WTC11 (cell line): ENCODE measurements around the gene PARPBP. TPM values are rescaled to one million over a fixed set of nuclear protein-coding genes. Genes with fewer than 3 reads are reported as not detected.

Source experiments
- ATAC-seq: fragments of 200-7000 bp; cut with Tn5 transposase; 2 replicates; pipeline ENCODE4 v1.10.0; 2021; ENCODE audit warnings: mild to moderate bottlenecking, moderate library complexity
- CTCF ChIA-PET: fragments of 300-600 bp; sonication (Branson Sonifier 250); formaldehyde crosslinking; loops from one replicate; lab custom pipeline; 2021; ENCODE audit warnings: antibody characterized with exemption; lab: Charles Lee
- POLR2A ChIA-PET: fragments of 350-600 bp; sonication (Branson Sonifier 250); formaldehyde crosslinking; loops from one replicate; lab custom pipeline; 2021; ENCODE audit warnings: antibody characterized with exemption; lab: Charles Lee
- DNase-seq: peaks from one replicate; pipeline ENCODE4 v3.0.0; 2021; ENCODE audit warnings: low spot score
- H3K27ac Mint-ChIP-seq: 2 replicates; pipeline ENCODE4 v1.8.0; 2021; ENCODE audit warnings: mixed read lengths
- H3K27me3 Mint-ChIP-seq: 2 replicates; pipeline ENCODE4 v1.8.0; 2021; ENCODE audit warnings: low read depth, mild to moderate bottlenecking, moderate library complexity, mixed read lengths
- H3K36me3 Mint-ChIP-seq: 2 replicates; pipeline ENCODE4 v1.8.0; 2021; ENCODE audit warnings: mixed read lengths
- H3K4me1 Mint-ChIP-seq: 2 replicates; pipeline ENCODE4 v1.8.0; 2022; ENCODE audit warnings: mixed read lengths
- H3K4me3 Mint-ChIP-seq: 2 replicates; pipeline ENCODE4 v1.8.0; 2021; ENCODE audit warnings: mild to moderate bottlenecking, moderate library complexity, mixed read lengths
- H3K9me3 Mint-ChIP-seq: 2 replicates; pipeline ENCODE4 v1.8.0; 2021; ENCODE audit warnings: mixed read lengths
- AR ChIP-seq: fragments of 250-450 bp; sonication (Bioruptor Pico); IDR thresholded peaks from 2 replicates; pipeline ENCODE4 v1.9.0; 2021; ENCODE audit warnings: mild to moderate bottlenecking
- ATF2 ChIP-seq: sonication (generic); formaldehyde crosslinking; IDR thresholded peaks from 2 replicates; pipeline ENCODE4 v1.8.1; 2022; ENCODE audit warnings: low read depth, missing genetic modification reagents, borderline replicate concordance
- CDX4 ChIP-seq: fragments of 250-450 bp; sonication (Bioruptor Pico); IDR thresholded peaks from 2 replicates; pipeline ENCODE4 v1.9.0; 2021; ENCODE audit warnings: moderate library complexity, mild to moderate bottlenecking, inconsistent platforms, borderline replicate concordance
- E2F1 ChIP-seq: sonication (generic); formaldehyde crosslinking; IDR thresholded peaks from 2 replicates; pipeline ENCODE4 v1.8.0; 2022; ENCODE audit warnings: mild to moderate bottlenecking, missing genetic modification reagents
- ELF4 ChIP-seq: sonication (generic); formaldehyde crosslinking; IDR thresholded peaks from 2 replicates; pipeline ENCODE4 v1.8.1; 2022; ENCODE audit warnings: low read depth, mild to moderate bottlenecking, moderate library complexity, missing genetic modification reagents
- ETV6 ChIP-seq: sonication (generic); formaldehyde crosslinking; IDR thresholded peaks from 2 replicates; pipeline ENCODE4 v1.8.1; 2022; ENCODE audit warnings: mild to moderate bottlenecking, missing genetic modification reagents
- GRHL2 ChIP-seq: fragments of 250-450 bp; sonication (Bioruptor Pico); IDR thresholded peaks from 2 replicates; pipeline ENCODE4 v1.8.0; 2022; ENCODE audit warnings: mild to moderate bottlenecking, moderate library complexity; ENCODE audit not compliant: insufficient replicate concordance, severe bottlenecking
- IRF1 ChIP-seq: sonication (generic); formaldehyde crosslinking; IDR thresholded peaks from 2 replicates; pipeline ENCODE4 v1.8.0; 2023; ENCODE audit warnings: missing genetic modification reagents
- JUN ChIP-seq: sonication (generic); formaldehyde crosslinking; IDR thresholded peaks from 2 replicates; pipeline ENCODE4 v1.8.0; 2023; ENCODE audit warnings: mild to moderate bottlenecking, missing genetic modification reagents
- KAT7 ChIP-seq: sonication (generic); formaldehyde crosslinking; IDR thresholded peaks from 2 replicates; pipeline ENCODE4 v1.8.1; 2023; ENCODE audit warnings: missing genetic modification reagents, mild to moderate bottlenecking, borderline replicate concordance
- NFYB ChIP-seq: sonication (generic); formaldehyde crosslinking; conservative IDR thresholded peaks from 2 replicates; pipeline ENCODE4 v1.8.0; 2022; ENCODE audit warnings: low read depth, missing genetic modification reagents
- NR2C2 ChIP-seq: sonication (generic); formaldehyde crosslinking; IDR thresholded peaks from 2 replicates; pipeline ENCODE4 v1.8.0; 2022; ENCODE audit warnings: mild to moderate bottlenecking, missing genetic modification reagents
- OVOL2 ChIP-seq: fragments of 250-450 bp; sonication (Bioruptor Pico); IDR thresholded peaks from 2 replicates; pipeline ENCODE4 v1.9.0; 2021; ENCODE audit warnings: mild to moderate bottlenecking, borderline replicate concordance
- PRRX2 ChIP-seq: fragments of 250-450 bp; sonication (Bioruptor Pico); IDR thresholded peaks from 2 replicates; pipeline ENCODE4 v1.8.0; 2021; ENCODE audit warnings: mild to moderate bottlenecking
- SMAD3 ChIP-seq: sonication (generic); formaldehyde crosslinking; IDR thresholded peaks from 2 replicates; pipeline ENCODE4 v1.8.0; 2022; ENCODE audit warnings: missing genetic modification reagents, mild to moderate bottlenecking, borderline replicate concordance
- TCF7 ChIP-seq: sonication (generic); formaldehyde crosslinking; IDR thresholded peaks from 2 replicates; pipeline ENCODE4 v1.8.0; 2022; ENCODE audit warnings: mild to moderate bottlenecking, low read depth, missing genetic modification reagents, moderate library complexity
- USF2 ChIP-seq: sonication (generic); formaldehyde crosslinking; IDR thresholded peaks from 2 replicates; pipeline ENCODE4 v1.8.1; 2023; ENCODE audit warnings: mild to moderate bottlenecking, missing genetic modification reagents, moderate library complexity
- ZNF281 ChIP-seq: sonication (generic); formaldehyde crosslinking; IDR thresholded peaks from 2 replicates; pipeline ENCODE4 v1.8.0; 2023; ENCODE audit warnings: mild to moderate bottlenecking, missing genetic modification reagents
- ZNF317 ChIP-seq: sonication (generic); formaldehyde crosslinking; IDR thresholded peaks from 2 replicates; pipeline ENCODE4 v1.8.1; 2023; ENCODE audit warnings: low read depth, mild to moderate bottlenecking, moderate library complexity, missing genetic modification reagents, borderline replicate concordance
- ZNF425 ChIP-seq: fragments of 250-450 bp; sonication (Bioruptor Pico); conservative IDR thresholded peaks from 2 replicates; pipeline ENCODE4 v1.9.0; 2021; ENCODE audit warnings: mild to moderate bottlenecking
- total RNA-seq: library from RNA; stranded (reverse); gene quantifications from 3 replicates; pipeline ENCODE4 v1.2.3, GENCODE V29; 2021

PARPBP gene
- total RNA-seq, 1 experiment from 2014 or later: 19.2 TPM

GRCh38 chr12:102106905-102107304, 13.1 kb upstream of the PARPBP start:
- H3K9me3 Mint-ChIP-seq: peaks cover 36% of the 10 kb centered on the region
- H3K36me3 Mint-ChIP-seq: peaks cover 92% of the 10 kb centered on the region
- H3K4me3 Mint-ChIP-seq: no peak overlapping the region
- no peak for DNase-seq
- TF ChIP-seq ZNF317 (CRISPR knock-in tag) (no peak), IRF1 (no peak), NFYB (CRISPR knock-in tag) (no peak), KAT7 (no peak), PRRX2 (CRISPR knock-in tag) (no peak), E2F1 (CRISPR knock-in tag) (no peak), NR2C2 (CRISPR knock-in tag) (no peak), ETV6 (CRISPR knock-in tag) (no peak), AR (CRISPR knock-in tag) (no peak), SMAD3 (no peak)
- TF ChIP-seq, all 79 proteins: peak for 0
- ChIA-PET CTCF (no interaction called here), POLR2A (no interaction called here)
- ATAC-seq: no peak
- Mint-ChIP-seq H3K4me1 (no peaks in the 10 kb centered on the region), H3K27me3 (no peaks in the 10 kb centered on the region), H3K27ac (no peak overlapping the region)

GRCh38 chr12:102107970-102108369, 12.0 kb upstream of the PARPBP start:
- peaks cover 7% of the 10 kb centered on the region for H3K4me1 Mint-ChIP-seq
- H3K27ac Mint-ChIP-seq: no peak overlapping the region
- ATAC-seq (no peak), DNase-seq (no peak)
- H3K27me3 Mint-ChIP-seq: no peaks in the 10 kb centered on the region
- ChIA-PET POLR2A (no interaction called here), CTCF (no interaction called here)
- H3K36me3 Mint-ChIP-seq: peaks cover 86% of the 10 kb centered on the region
- peaks cover 36% of the 10 kb centered on the region for H3K9me3 Mint-ChIP-seq
- H3K4me3 Mint-ChIP-seq: no peak overlapping the region
- TF ChIP-seq ELF4 (CRISPR knock-in tag): no peak
- TF ChIP-seq TCF7: no peak
- no peak for TF ChIP-seq USF2 (CRISPR knock-in tag)
- TF ChIP-seq SMAD3: no peak
- no peak for TF ChIP-seq OVOL2 (CRISPR knock-in tag)
- no peak for TF ChIP-seq JUN (CRISPR knock-in tag)
- TF ChIP-seq ZNF281 (CRISPR knock-in tag): no peak
- TF ChIP-seq ZNF425 (CRISPR knock-in tag): no peak
- no peak for TF ChIP-seq CDX4
- TF ChIP-seq ATF2 (CRISPR knock-in tag): no peak
- TF ChIP-seq ZNF317 (CRISPR knock-in tag): no peak
- TF ChIP-seq GRHL2 (CRISPR knock-in tag): no peak
